B cell (primary cell): ENCODE data around the gene KIF25. TPM values are rescaled to one million over a fixed set of nuclear protein-coding genes. Genes with fewer than 3 reads are reported as not detected.

Experiments used
- ATAC-seq: fragments of 200-7000 bp; cut with Tn5 transposase; one replicate; pipeline ENCODE4 v1.10.0; 2021; ENCODE audit warnings: low read depth, mild to moderate bottlenecking, moderate number of reproducible peaks, moderate library complexity
- CTCF ChIA-PET: fragments of 350-600 bp; sonication (Branson Sonifier 250); formaldehyde crosslinking; loops from one replicate; lab custom pipeline; 2021; ENCODE audit warnings: antibody characterized with exemption, inconsistent platforms; lab: Charles Lee
- POLR2A ChIA-PET: fragments of 350-600 bp; sonication (Branson Sonifier 250); formaldehyde crosslinking; loops from one replicate; lab custom pipeline; 2021; ENCODE audit warnings: antibody characterized with exemption; lab: Charles Lee
- DNase-seq: peaks from one replicate; pipeline ENCODE4 v3.0.0; 2013
- H2AFZ ChIP-seq: 2 replicates; pipeline ENCODE4 v1.6.1; 2012; ENCODE audit warnings: mild to moderate bottlenecking, low read depth, low read length; ENCODE audit not compliant: insufficient read depth, poor library complexity, severe bottlenecking
- H3K27ac ChIP-seq, 2 donors: 1 replicate in 1 of 2; 2 replicates in 1 of 2; pipeline ENCODE4 v1.5.1; 2012 to 2013; ENCODE audit warnings: low read length in 2 of 2, mild to moderate bottlenecking in 2 of 2, moderate library complexity in 1 of 2
- H3K27me3 ChIP-seq, 4 experiments: fragments of 200-600 bp in 1 of 4; sonication (generic) in 1 of 4; replicated peaks in 1 of 4; 1 replicate in 2 of 4; 2 replicates in 2 of 4; pipeline versions ENCODE4 v1.6.1 to v1.7.0; 2013 to 2016; ENCODE audit warnings: low read length in 3 of 4, mild to moderate bottlenecking in 2 of 4, mixed read lengths in 1 of 4, moderate library complexity in 1 of 4; ENCODE audit not compliant: insufficient read depth in 4 of 4, control insufficient read depth in 3 of 4; ENCODE audit errors: control extremely low read depth in 1 of 4
- H3K36me3 ChIP-seq, 2 experiments: replicated peaks in 1 of 2; 1 replicate in 1 of 2; 2 replicates in 1 of 2; pipeline versions ENCODE4 v1.6.1 to v1.7.1; 2013; ENCODE audit warnings: low read length in 1 of 2; ENCODE audit not compliant: insufficient read depth in 2 of 2, control insufficient read depth in 1 of 2; ENCODE audit errors: control extremely low read depth in 1 of 2, extremely low read depth in 1 of 2
- H3K4me1 ChIP-seq, 2 donors: fragments of 200-600 bp in 1 of 2; sonication (generic) in 1 of 2; 1 replicate in 1 of 2; 2 replicates in 1 of 2; pipeline versions ENCODE4 v1.5.1 to v1.6.1; 2013 to 2017; ENCODE audit warnings: low read length in 2 of 2; ENCODE audit not compliant: control insufficient read depth in 2 of 2, insufficient read depth in 2 of 2
- H3K4me2 ChIP-seq: replicated peaks from 2 replicates; pipeline ENCODE3; 2012; ENCODE audit warnings: mild to moderate bottlenecking, low read depth, low read length; ENCODE audit not compliant: poor library complexity, severe bottlenecking
- H3K4me3 ChIP-seq, 5 experiments: fragments of 200-600 bp in 1 of 5; sonication (generic) in 1 of 5; 1 replicate in 3 of 5; 2 replicates in 2 of 5; pipeline versions ENCODE4 v1.5.1 to v1.7.0; 2011 to 2016; ENCODE audit warnings: low read length in 4 of 5, mild to moderate bottlenecking in 4 of 5, low read depth in 2 of 5, control low read depth in 1 of 5, moderate library complexity in 1 of 5; ENCODE audit not compliant: insufficient read depth in 1 of 5; ENCODE audit errors: control extremely low read depth in 1 of 5, extremely low read depth in 1 of 5
- H3K79me2 ChIP-seq: fragments of 200-600 bp; sonication (generic); one replicate; pipeline ENCODE4 v1.6.0; 2016; ENCODE audit warnings: low read length; ENCODE audit not compliant: control insufficient read depth, insufficient read depth
- H3K9ac ChIP-seq: fragments of 200-600 bp; sonication (generic); 2 replicates; pipeline ENCODE4 v1.6.1; 2017; ENCODE audit warnings: mild to moderate bottlenecking, low read length, moderate library complexity
- H3K9me3 ChIP-seq, 3 donors: one replicate each; pipeline versions ENCODE4 v1.6.1 to v1.7.1; 2013; ENCODE audit warnings: low read length in 2 of 3; ENCODE audit not compliant: control insufficient read depth in 2 of 3, insufficient read depth in 1 of 3; ENCODE audit errors: control extremely low read depth in 1 of 3
- H4K20me1 ChIP-seq: 2 replicates; pipeline ENCODE4 v1.6.0; 2012; ENCODE audit warnings: mild to moderate bottlenecking, low read length; ENCODE audit not compliant: insufficient read depth, control insufficient read depth, poor library complexity, severe bottlenecking
- H3K27ac Mint-ChIP-seq: one replicate; pipeline ENCODE4 v1.8.0; 2021; ENCODE audit warnings: mixed read lengths
- H3K27me3 Mint-ChIP-seq: one replicate; pipeline ENCODE4 v1.8.0; 2021; ENCODE audit warnings: mixed read lengths
- H3K4me1 Mint-ChIP-seq: one replicate; pipeline ENCODE4 v1.8.0; 2021; ENCODE audit warnings: mixed read lengths
- H3K4me3 Mint-ChIP-seq: one replicate; pipeline ENCODE4 v1.8.0; 2021; ENCODE audit warnings: mixed read lengths
- H3K9me3 Mint-ChIP-seq: one replicate; pipeline ENCODE4 v1.8.0; 2022; ENCODE audit warnings: mixed read lengths; ENCODE audit not compliant: insufficient read depth
- EZH2 ChIP-seq: IDR thresholded peaks from 2 replicates; pipeline ENCODE4 v1.6.1; 2012; ENCODE audit warnings: borderline replicate concordance, low read depth, mild to moderate bottlenecking, moderate library complexity, low read length; ENCODE audit not compliant: insufficient read depth, poor library complexity, severe bottlenecking
- WGBS: methylation state at CpG from one replicate; pipeline ENCODE4 v1.1.5; 2013; ENCODE audit warnings: missing lambda C conversion rate; ENCODE audit not compliant: insufficient coverage; 5-methylcytosine and 5-hydroxymethylcytosine counted together
- intact Hi-C: fragments of 100-400 bp; cut with micrococcal nuclease; formaldehyde crosslinking; loops from one replicate; pipeline ENCODE4 v1.10.0; 2022
- polyA plus RNA-seq: library from polyadenylated mRNA; depleted of rRNA; stranded (reverse); fragments of >200 nt; gene quantifications from 2 replicates; pipeline ENCODE4 v1.2.3, GENCODE V29; 2012
- total RNA-seq, 2 donors: library from RNA; stranded (reverse); fragments of 120-200 nt in 1 of 2; gene quantifications; 1 replicate in 1 of 2; 2 replicates in 1 of 2; pipeline versions ENCODE4 v1.2.3 to v1.2.4, GENCODE V29; 2013 to 2022
- TF ChIP-seq, protein P1 (sequence below): fragments of 200-600 bp; IDR thresholded peaks from one replicate; pipeline ENCODE4 v1.8.0; 2022; ENCODE audit warnings: antibody characterized with exemption, mild to moderate bottlenecking

The KIF25 gene
- total and polyA plus RNA-seq, 2 donors (not counting 1 experiment from before 2014, with no cell fraction given): not detected

DNA sequence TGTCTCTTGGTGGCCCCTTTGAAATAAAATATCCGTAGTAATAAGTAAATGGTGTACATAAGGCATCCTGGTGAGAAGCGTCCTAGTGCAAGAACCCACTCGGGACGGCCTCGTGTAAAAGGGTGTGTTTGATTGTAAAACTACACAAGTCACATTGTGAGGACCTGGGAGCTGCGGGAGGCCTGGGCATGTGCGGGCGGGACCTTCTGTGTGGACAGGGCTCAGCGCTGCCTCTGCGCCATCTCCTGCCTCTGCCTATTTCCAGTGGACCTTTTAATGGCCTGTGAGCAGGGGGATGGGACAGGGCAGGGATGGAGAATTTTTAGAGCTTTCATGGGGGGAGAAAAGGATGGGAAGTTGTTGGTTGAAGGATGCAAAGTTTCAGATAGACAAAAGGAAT lies 25.3 kb upstream of the KIF25 start:
- H3K9me3 ChIP-seq: no peaks in the 10 kb centered on the region
- H3K4me1 ChIP-seq: no peaks in the 10 kb centered on the region
- H4K20me1 ChIP-seq: no peaks in the 10 kb centered on the region
- no peak overlapping the region for H3K27ac ChIP-seq
- Mint-ChIP-seq H3K27me3 (no peaks in the 10 kb centered on the region), H3K27ac (no peak overlapping the region), H3K4me3 (no peak overlapping the region), H3K9me3 (no peaks in the 10 kb centered on the region), H3K4me1 (no peaks in the 10 kb centered on the region)
- ChIA-PET POLR2A (no interaction called here), CTCF (no interaction called here)
- no peak overlapping the region for H2AFZ ChIP-seq
- no peak for DNase-seq
- no peaks in the 10 kb centered on the region for H3K36me3 ChIP-seq
- H3K9ac ChIP-seq: no peak overlapping the region
- no peaks in the 10 kb centered on the region for H3K27me3 ChIP-seq
- no peak for ATAC-seq
- no peak overlapping the region for H3K4me3 ChIP-seq
- no peak for TF ChIP-seq EZH2
- TF ChIP-seq, protein P1, sequence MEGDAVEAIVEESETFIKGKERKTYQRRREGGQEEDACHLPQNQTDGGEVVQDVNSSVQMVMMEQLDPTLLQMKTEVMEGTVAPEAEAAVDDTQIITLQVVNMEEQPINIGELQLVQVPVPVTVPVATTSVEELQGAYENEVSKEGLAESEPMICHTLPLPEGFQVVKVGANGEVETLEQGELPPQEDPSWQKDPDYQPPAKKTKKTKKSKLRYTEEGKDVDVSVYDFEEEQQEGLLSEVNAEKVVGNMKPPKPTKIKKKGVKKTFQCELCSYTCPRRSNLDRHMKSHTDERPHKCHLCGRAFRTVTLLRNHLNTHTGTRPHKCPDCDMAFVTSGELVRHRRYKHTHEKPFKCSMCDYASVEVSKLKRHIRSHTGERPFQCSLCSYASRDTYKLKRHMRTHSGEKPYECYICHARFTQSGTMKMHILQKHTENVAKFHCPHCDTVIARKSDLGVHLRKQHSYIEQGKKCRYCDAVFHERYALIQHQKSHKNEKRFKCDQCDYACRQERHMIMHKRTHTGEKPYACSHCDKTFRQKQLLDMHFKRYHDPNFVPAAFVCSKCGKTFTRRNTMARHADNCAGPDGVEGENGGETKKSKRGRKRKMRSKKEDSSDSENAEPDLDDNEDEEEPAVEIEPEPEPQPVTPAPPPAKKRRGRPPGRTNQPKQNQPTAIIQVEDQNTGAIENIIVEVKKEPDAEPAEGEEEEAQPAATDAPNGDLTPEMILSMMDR: no peak
- H3K79me2 ChIP-seq: no peaks in the 10 kb centered on the region
- 95% methylated on average over 10 of the region's 10 CpGs for WGBS
- H3K4me2 ChIP-seq: no peak overlapping the region
- intact Hi-C loops: no loop called here

DNA sequence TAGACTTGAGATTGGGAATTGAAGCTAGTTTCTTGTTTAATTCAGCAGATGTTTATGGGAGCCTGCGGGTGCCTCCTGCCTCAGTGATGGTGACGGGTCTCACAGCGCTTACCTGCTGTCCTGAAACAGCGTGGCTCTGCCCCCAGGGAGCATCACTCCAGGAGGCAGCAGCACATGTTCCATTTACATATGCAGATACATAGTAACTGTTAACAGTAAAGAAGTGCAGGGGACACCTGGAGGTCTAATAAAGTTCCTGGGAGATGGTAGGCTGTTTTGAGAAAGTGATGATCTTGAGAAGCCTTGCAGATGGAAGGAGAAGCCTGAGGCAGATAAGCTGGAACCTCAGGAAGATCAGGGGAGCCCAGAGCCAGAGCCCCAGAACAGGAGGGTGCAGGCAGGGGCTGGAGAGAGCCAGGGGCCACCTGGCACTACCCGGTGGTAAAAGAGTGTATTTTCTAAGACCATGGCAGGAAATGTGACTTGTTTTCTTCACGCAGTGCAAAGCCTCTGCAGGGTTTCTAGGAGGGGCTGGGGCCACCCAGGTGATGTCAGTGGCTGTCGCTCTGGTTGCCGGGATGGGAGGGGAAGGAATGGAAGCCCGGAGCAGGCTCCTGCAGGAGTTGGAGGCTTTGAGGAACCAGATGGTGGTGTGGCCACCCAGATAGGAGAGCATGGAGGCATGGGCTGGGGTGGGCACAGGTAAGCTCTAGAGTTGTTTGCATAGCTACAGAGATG lies 24.2 kb upstream of the KIF25 start:
- Histone ChIP-seq H3K4me2 (no peak overlapping the region), H3K4me3 (no peak overlapping the region), H3K9ac (no peak overlapping the region), H3K27ac (no peak overlapping the region), H3K9me3 (no peaks in the 10 kb centered on the region), H3K27me3 (no peaks in the 10 kb centered on the region), H3K36me3 (no peaks in the 10 kb centered on the region), H3K79me2 (no peaks in the 10 kb centered on the region), H4K20me1 (no peaks in the 10 kb centered on the region), H2AFZ (no peak overlapping the region), H3K4me1 (no peaks in the 10 kb centered on the region)
- Mint-ChIP-seq H3K4me1 (no peaks in the 10 kb centered on the region), H3K9me3 (no peaks in the 10 kb centered on the region), H3K27me3 (no peaks in the 10 kb centered on the region), H3K4me3 (no peak overlapping the region), H3K27ac (no peak overlapping the region)
- ChIA-PET POLR2A (no interaction called here), CTCF (no interaction called here)
- intact Hi-C loops: no loop called here
- 67% methylated on average over 5 of the region's 9 CpGs for WGBS
- no peak for TF ChIP-seq EZH2
- DNase-seq (no peak), ATAC-seq (no peak)
